Neutrophil (primary cell): ENCODE results near the gene SLC4A8.

Source experiments
- H3K27ac ChIP-seq: fragments of 200-600 bp; sonication (generic); 2 replicates; pipeline ENCODE4 v1.5.1; 2016; ENCODE audit warnings: mild to moderate bottlenecking, moderate library complexity
- H3K27me3 ChIP-seq: fragments of 200-600 bp; sonication (generic); 2 replicates; pipeline ENCODE4 v1.6.0; 2016; ENCODE audit warnings: mild to moderate bottlenecking
- H3K36me3 ChIP-seq: fragments of 200-600 bp; sonication (generic); 2 replicates; pipeline ENCODE4 v1.5.1; 2017
- H3K4me1 ChIP-seq, 2 experiments: fragments of 200-600 bp in 1 of 2; sonication (generic) in 1 of 2; 1 replicate in 1 of 2; 2 replicates in 1 of 2; pipeline versions ENCODE4 v1.5.1 to v1.6.1; 2013 to 2016; ENCODE audit warnings: low read depth in 1 of 2, low read length in 1 of 2, mild to moderate bottlenecking in 1 of 2, moderate library complexity in 1 of 2; ENCODE audit not compliant: control insufficient read depth in 1 of 2, insufficient read depth in 1 of 2
- H3K4me3 ChIP-seq, 2 experiments: fragments of 200-600 bp in 1 of 2; sonication (generic) in 1 of 2; 1 replicate in 1 of 2; 2 replicates in 1 of 2; pipeline ENCODE4 v1.5.1; 2013 to 2016; ENCODE audit warnings: low read depth in 1 of 2, low read length in 1 of 2, mild to moderate bottlenecking in 1 of 2, moderate library complexity in 1 of 2
- H3K9me3 ChIP-seq: fragments of 200-600 bp; sonication (generic); 2 replicates; pipeline ENCODE4 v1.5.1; 2016
- TF ChIP-seq, protein P1 (sequence below): fragments of 200-600 bp; sonication (generic); IDR thresholded peaks from 2 replicates; pipeline ENCODE4 v1.5.1; 2016; ENCODE audit warnings: antibody characterized with exemption

Gene SLC4A8

DNA sequence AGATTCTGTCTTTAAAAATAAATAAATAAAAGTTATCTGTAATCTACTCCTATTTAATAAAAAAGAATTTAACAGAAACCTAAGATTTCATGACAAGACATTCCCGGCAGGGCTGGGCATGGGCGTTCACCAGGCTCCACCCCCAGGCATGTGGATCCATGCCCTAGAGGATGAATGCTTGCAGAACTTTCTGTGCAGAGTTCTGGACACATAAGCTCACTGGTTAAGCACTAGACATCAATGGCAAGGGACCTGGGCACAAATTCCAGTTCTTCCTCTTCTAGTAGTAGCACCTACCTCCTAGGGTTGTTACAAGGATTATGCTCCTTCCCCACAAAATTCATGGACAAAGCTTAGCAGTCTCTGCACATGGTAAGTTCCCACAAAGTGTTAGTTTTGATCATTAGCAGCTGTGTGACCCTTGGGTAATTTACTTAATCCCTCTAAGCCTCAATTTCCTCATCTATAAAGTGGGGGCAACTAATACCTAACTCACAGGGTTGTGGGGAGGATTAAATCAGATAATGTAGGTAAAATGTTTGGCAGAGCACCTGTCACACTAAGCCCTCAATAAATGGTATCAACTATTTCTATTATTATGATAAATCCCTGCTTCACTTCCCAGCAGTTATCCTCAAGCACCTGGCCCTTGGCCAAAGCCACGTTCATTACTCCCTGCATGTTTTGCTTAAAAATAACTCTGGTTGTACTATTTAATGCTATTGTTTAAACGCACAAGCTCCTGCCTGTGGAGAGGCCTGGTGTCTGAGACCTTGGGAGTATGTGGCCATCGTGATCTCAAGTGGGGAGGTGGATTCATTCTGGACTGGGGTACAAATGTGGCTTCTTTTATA is 43.2 kb upstream of the SLC4A8 start:
- no peaks in the 10 kb centered on the region for H3K36me3 ChIP-seq
- no peaks in the 10 kb centered on the region for H3K9me3 ChIP-seq
- TF ChIP-seq, protein P1, sequence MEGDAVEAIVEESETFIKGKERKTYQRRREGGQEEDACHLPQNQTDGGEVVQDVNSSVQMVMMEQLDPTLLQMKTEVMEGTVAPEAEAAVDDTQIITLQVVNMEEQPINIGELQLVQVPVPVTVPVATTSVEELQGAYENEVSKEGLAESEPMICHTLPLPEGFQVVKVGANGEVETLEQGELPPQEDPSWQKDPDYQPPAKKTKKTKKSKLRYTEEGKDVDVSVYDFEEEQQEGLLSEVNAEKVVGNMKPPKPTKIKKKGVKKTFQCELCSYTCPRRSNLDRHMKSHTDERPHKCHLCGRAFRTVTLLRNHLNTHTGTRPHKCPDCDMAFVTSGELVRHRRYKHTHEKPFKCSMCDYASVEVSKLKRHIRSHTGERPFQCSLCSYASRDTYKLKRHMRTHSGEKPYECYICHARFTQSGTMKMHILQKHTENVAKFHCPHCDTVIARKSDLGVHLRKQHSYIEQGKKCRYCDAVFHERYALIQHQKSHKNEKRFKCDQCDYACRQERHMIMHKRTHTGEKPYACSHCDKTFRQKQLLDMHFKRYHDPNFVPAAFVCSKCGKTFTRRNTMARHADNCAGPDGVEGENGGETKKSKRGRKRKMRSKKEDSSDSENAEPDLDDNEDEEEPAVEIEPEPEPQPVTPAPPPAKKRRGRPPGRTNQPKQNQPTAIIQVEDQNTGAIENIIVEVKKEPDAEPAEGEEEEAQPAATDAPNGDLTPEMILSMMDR, result no peak
- H3K27ac ChIP-seq, result no peak overlapping the region
- H3K4me3 ChIP-seq, result no peak overlapping the region
- no peaks in the 10 kb centered on the region for H3K4me1 ChIP-seq
- H3K27me3 ChIP-seq, result no peaks in the 10 kb centered on the region

DNA sequence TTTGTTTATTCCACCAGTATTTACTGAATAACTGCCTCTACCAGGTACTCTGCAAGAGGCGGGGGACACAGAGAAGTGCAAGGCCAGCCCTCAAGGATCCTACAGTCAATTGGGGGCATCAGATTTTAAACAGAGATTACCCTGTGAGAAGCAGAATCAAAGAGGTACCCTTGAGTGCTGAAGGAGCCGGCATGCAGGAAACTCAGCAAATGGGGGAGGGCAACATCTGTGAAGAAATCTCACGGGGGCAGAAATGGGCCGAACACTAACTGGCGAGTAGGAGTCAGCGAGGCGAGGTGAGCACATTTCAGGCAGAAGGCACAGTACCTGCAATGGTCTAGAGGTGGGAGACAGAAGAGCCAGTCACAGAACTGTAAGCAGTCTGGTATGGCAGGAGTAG is 42.5 kb upstream of the SLC4A8 start:
- Histone ChIP-seq H3K27me3 (no peaks in the 10 kb centered on the region), H3K27ac (no peak overlapping the region), H3K9me3 (no peaks in the 10 kb centered on the region), H3K4me3 (no peak overlapping the region), H3K4me1 (no peaks in the 10 kb centered on the region), H3K36me3 (no peaks in the 10 kb centered on the region)
- TF ChIP-seq, protein P1, result no peak

DNA sequence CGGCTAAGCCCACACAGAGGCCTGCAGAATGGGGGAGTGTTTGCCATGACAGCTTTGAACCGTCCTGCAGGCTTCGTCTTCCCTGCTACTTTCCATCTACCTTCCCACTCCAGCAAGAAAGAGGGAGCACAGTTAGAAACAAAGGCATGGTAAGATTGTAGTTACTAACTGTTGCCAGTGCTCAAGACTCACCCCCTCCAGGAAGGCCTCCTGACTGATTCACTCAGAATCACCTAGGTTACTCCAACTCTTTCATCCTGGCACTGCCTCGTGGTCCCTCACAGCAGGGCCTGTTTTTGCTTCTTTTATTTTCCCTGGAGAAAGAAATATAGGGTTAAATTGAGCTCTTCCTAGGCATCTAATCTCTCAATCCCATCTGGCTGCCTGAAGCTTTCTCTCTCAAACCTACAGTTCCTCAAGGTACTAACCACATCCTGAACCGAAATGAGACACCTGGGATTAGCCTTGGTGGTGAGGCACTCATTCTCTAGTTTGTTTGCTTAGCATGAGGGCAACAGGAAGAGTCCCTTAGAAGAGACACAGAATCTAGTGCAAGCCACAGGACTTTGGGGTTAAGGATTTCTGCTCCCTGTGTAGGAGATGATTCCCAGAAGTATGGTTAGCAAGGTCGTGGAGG is 41.2 kb upstream of the SLC4A8 start:
- H3K4me1 ChIP-seq, result no peaks in the 10 kb centered on the region
- H3K4me3 ChIP-seq, result no peak overlapping the region
- no peaks in the 10 kb centered on the region for H3K27me3 ChIP-seq
- no peaks in the 10 kb centered on the region for H3K9me3 ChIP-seq
- H3K36me3 ChIP-seq, result no peaks in the 10 kb centered on the region
- H3K27ac ChIP-seq, result no peak overlapping the region
- TF ChIP-seq, protein P1, result no peak

DNA sequence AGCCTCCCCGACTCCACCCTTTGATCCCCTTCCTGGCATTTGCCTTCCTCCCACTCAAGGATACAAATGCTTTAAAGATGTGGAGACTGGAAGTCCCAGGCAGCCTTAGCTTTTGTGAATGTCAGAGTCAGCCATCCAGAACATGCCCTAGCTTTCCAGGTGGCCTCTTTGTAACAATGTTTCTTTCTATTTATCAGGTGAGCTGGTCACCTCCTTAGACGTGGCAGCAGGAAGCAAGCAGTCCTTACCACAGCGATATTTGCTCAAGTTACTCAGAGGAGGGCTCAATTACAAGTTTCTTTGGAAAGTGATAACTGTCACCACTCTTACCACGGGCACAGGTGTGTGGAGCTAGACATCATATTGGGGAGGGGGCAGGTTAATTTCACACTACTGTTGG is 38.3 kb upstream of the SLC4A8 start:
- H3K4me1 ChIP-seq, result peaks cover 6 to 7% of the 10 kb centered on the region in 2 experiments

DNA sequence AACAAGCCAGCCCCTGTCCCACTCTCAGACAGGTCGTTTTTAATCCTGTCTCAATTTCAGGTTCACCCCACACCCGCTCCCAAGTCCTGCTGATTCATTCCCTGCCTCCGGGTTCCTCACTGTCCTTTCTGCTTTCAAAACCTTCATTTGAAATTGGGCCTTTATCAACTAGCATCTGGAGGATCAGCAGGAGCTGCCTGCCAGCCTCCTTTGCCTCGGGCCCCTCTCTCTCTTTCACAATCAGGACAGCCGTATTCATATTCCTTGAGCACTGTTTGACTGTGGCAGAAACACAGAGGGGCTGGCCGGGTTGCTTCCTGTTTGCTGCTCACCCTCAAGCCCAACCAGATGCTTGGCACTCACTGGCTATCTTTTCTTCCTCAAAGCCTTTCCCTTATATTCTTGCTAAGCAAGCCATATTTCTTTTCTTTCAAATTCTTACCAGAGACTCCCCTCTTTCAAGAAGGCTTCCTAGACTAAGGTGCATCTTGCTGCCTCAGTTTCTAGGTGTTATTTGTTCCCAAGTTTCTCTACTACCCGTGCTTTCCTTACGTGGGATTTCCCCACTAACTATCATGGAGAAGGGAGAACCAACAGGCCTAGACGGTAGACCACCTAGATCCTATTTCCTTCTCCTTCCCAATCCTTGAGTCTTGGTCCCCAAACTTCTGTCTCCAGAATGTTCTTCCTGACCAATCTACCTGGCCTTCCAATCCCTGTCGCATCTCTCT is 36.4 kb upstream of the SLC4A8 start:
- TF ChIP-seq, protein P1, result no peak
- Histone ChIP-seq H3K4me3 (no peak overlapping the region), H3K4me1 (peaks cover 12 to 15% of the 10 kb centered on the region in 2 experiments)

More for the DNA sequence above, 38.3 kb upstream of the SLC4A8 start:
- TF ChIP-seq, protein P1, result no peak
- Histone ChIP-seq H3K27me3 (peaks cover 12% of the 10 kb centered on the region), H3K36me3 (no peaks in the 10 kb centered on the region), H3K27ac (no peak overlapping the region), H3K9me3 (no peaks in the 10 kb centered on the region), H3K4me3 (no peak overlapping the region)

More for the DNA sequence above, 36.4 kb upstream of the SLC4A8 start:
- Histone ChIP-seq H3K27ac (no peak overlapping the region), H3K36me3 (no peaks in the 10 kb centered on the region), H3K27me3 (peaks cover 31% of the 10 kb centered on the region), H3K9me3 (no peaks in the 10 kb centered on the region)
